ENCODE measurements around the gene DGKB.

DGKB gene

DNA sequence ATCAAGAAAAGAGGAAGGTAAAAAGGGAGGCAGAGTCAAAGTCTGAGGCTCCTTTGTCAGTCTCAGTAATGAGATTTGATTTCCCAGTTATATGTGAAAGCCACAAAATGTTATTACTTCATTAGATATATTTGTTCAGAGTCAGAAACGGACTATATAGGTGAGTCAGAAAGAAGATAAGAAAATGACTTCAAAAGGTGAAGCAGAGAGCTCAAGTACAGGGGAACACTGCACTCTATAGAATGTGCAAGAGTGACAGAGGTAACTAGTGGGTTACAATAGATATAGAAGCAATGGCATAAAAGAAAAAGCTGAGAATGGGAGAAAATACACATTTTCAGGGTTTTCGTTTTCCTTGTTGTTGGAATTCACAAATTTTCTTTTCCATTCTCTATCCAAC, 43.3 kb downstream of the DGKB start:
- Histone ChIP-seq H3K27ac (ENCODE audit: low read length) (no peak overlapping the region), H3K9me3 (ENCODE audit: control insufficient read depth, low read depth, low read length) (no peaks in the 10 kb centered on the region), H3K9ac (ENCODE audit: low read length) (no peak overlapping the region), H3K27me3 (ENCODE audit: control insufficient read depth, insufficient read depth, low read length) (no peaks in the 10 kb centered on the region), H3K36me3 (ENCODE audit: control insufficient read depth, low read depth, low read length) (no peaks in the 10 kb centered on the region), H3K4me3 (ENCODE audit: low read length) (no peak overlapping the region), H3K4me1 (ENCODE audit: control insufficient read depth, low read depth, low read length) (no peaks in the 10 kb centered on the region)

DNA sequence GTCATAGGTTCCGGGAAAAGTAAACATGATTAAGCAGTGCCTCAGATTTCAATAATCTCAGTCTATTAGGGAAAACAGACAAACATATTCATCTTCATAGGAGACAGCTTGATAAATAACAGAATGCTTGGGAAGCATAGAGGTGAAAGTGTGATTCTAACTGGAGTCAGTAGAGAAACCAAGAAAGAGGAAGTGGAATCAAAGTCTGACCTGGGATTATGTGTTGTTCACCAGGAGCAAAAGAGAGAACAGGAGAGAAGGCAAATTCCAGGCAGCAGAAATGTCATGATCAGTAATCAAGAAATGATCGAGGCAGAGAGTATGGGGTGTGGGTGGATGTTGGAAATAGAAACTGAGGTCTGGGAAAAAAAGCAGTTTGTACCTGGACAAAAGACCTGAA, 43.7 kb downstream of the DGKB start:
- no peak overlapping the region for H3K9ac ChIP-seq (ENCODE audit: low read length)
- H3K9me3 ChIP-seq (ENCODE audit: control insufficient read depth, low read depth, low read length), result no peaks in the 10 kb centered on the region
- no peaks in the 10 kb centered on the region for H3K4me1 ChIP-seq (ENCODE audit: control insufficient read depth, low read depth, low read length)
- H3K27me3 ChIP-seq (ENCODE audit: control insufficient read depth, insufficient read depth, low read length), result no peaks in the 10 kb centered on the region
- no peaks in the 10 kb centered on the region for H3K36me3 ChIP-seq (ENCODE audit: control insufficient read depth, low read depth, low read length)
- no peak overlapping the region for H3K27ac ChIP-seq (ENCODE audit: low read length)
- H3K4me3 ChIP-seq (ENCODE audit: low read length), result no peak overlapping the region

DNA sequence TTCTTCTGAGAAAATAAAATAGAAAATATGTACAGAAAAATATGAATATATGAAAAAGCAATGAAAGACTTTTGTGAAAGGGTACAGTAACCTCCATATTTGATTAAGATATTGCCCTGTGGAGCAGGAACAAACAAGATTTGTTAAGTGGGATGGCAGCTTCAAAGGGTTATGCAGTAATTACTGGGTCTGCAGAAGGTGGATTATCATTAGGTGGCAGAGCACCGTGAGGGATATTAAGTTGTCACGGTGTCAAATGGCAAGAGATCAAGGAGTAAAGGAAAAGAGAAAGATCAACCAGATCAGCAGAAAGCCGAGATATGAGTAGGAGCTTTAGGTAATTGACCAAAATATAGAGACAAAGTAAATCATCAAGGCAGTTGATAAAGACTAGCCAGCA, 44.1 kb downstream of the DGKB start:
- Histone ChIP-seq H3K27ac (ENCODE audit: low read length) (no peak overlapping the region), H3K27me3 (ENCODE audit: control insufficient read depth, insufficient read depth, low read length) (no peaks in the 10 kb centered on the region), H3K4me1 (ENCODE audit: control insufficient read depth, low read depth, low read length) (no peaks in the 10 kb centered on the region), H3K9ac (ENCODE audit: low read length) (no peak overlapping the region), H3K36me3 (ENCODE audit: control insufficient read depth, low read depth, low read length) (no peaks in the 10 kb centered on the region), H3K4me3 (ENCODE audit: low read length) (no peak overlapping the region), H3K9me3 (ENCODE audit: control insufficient read depth, low read depth, low read length) (no peaks in the 10 kb centered on the region)

DNA sequence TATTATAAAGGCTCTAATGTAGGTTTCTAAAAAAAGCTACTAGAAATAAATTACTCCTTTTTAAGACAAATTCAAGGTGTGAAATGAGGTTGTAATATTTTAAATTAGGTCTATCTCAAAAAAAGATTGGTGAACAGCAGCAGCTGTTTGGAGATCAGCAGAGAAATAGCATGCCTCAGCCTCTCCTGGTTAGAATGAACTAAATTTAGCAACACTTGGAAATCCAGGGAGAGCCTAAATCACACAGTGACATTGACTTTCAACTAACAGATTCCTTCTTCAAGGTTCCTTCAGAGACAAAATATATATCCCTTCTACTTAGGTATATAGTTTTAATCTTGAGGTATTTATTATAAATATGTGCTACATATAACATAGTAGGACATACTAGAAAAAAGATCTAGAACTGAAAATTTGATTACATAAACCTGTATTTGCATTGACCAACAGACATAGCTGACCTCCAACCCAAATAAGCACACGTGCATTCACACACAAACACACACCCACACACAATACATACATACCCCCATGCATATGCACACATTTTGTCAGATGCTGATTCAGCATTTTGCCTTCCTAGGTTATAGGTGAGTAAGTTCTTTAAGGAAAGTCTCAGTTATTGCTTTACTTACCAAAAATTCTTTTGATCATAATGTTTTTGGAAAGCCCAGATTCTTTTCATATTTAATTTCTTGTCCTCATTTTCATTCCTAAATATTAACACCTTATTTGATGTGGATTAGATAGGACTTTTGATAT, 47.3 kb downstream of the DGKB start:
- H3K9me3 ChIP-seq (ENCODE audit: control insufficient read depth, low read depth, low read length), result no peaks in the 10 kb centered on the region
- no peak overlapping the region for H3K27ac ChIP-seq (ENCODE audit: low read length)
- no peaks in the 10 kb centered on the region for H3K27me3 ChIP-seq (ENCODE audit: control insufficient read depth, insufficient read depth, low read length)
- no peaks in the 10 kb centered on the region for H3K4me1 ChIP-seq (ENCODE audit: control insufficient read depth, low read depth, low read length)
- H3K9ac ChIP-seq (ENCODE audit: low read length), result no peak overlapping the region
- H3K36me3 ChIP-seq (ENCODE audit: control insufficient read depth, low read depth, low read length), result no peaks in the 10 kb centered on the region
- H3K4me3 ChIP-seq (ENCODE audit: low read length), result no peak overlapping the region

DNA sequence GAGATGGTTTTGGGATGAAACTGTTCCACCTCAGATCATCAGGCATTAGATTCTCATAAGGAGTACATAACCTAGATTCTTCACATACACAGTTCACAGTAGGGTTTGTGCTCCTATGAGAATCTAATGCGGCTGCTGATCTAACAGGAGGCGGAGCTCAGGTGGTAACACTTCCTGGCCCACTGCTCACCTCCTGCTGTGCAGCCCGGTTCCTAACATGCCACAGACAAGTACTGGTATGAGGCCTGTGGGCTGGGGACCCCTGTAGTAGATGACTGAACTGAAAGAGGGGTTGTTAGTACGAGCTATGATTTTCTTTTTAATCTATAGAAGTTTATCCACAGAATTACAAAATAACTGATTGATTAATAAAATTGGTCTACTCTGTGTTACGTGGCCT, 48.1 kb downstream of the DGKB start:
- H3K27ac ChIP-seq (ENCODE audit: low read length), result no peak overlapping the region
- no peaks in the 10 kb centered on the region for H3K9me3 ChIP-seq (ENCODE audit: control insufficient read depth, low read depth, low read length)
- H3K9ac ChIP-seq (ENCODE audit: low read length), result no peak overlapping the region
- no peaks in the 10 kb centered on the region for H3K4me1 ChIP-seq (ENCODE audit: control insufficient read depth, low read depth, low read length)
- no peak overlapping the region for H3K4me3 ChIP-seq (ENCODE audit: low read length)
- H3K27me3 ChIP-seq (ENCODE audit: control insufficient read depth, insufficient read depth, low read length), result no peaks in the 10 kb centered on the region
- no peaks in the 10 kb centered on the region for H3K36me3 ChIP-seq (ENCODE audit: control insufficient read depth, low read depth, low read length)

DNA sequence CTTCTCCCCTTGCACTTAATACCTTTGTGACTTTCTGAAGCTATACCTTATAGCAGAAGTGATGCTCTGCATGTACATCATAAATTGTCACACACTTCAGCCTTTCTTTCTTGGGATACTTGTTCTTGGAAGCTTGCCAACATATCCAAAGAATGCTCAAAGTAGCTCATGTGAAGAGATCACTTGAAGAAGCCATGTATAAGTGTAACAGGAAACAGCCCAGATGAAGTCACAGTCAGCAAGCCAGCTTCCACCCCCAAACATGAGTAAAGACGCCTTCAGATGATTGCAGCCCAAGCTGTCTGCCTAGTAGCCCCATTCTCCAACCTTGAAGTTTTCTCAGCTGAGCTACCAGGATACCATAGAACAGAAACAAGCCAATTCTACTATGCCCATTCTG, 50.9 kb downstream of the DGKB start:
- peaks cover under 1% of the 10 kb centered on the region for H3K4me1 ChIP-seq (ENCODE audit: control insufficient read depth, low read depth, low read length)
- no peaks in the 10 kb centered on the region for H3K27me3 ChIP-seq (ENCODE audit: control insufficient read depth, insufficient read depth, low read length)

DNA sequence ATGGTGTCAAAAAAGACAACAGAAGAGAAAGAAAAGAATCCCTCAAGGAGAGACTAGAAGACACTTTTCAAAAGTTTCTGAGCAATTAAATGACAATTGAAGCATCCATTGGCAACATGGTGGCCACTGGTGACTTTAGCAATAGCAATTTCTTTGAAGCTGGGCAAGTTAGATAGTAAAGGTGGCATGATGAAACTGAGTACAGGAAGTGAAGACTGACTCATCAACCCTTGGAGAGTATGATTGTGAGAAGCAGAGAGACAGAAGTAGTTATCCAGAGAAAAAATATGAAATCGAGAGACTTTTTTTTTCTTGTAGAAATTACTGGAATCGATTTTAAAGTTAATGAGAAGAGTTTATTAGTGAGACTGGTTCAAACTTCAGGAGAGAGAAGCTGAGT, 52.5 kb downstream of the DGKB start:
- Histone ChIP-seq H3K9ac (ENCODE audit: low read length) (no peak overlapping the region), H3K9me3 (ENCODE audit: control insufficient read depth, low read depth, low read length) (no peaks in the 10 kb centered on the region), H3K36me3 (ENCODE audit: control insufficient read depth, low read depth, low read length) (no peaks in the 10 kb centered on the region), H3K27me3 (ENCODE audit: control insufficient read depth, insufficient read depth, low read length) (no peaks in the 10 kb centered on the region), H3K4me1 (ENCODE audit: control insufficient read depth, low read depth, low read length) (peaks cover 13% of the 10 kb centered on the region), H3K4me3 (ENCODE audit: low read length) (no peak overlapping the region), H3K27ac (ENCODE audit: low read length) (no peak overlapping the region)

More for the DNA sequence above, 50.9 kb downstream of the DGKB start:
- no peak overlapping the region for H3K27ac ChIP-seq (ENCODE audit: low read length)
- no peaks in the 10 kb centered on the region for H3K36me3 ChIP-seq (ENCODE audit: control insufficient read depth, low read depth, low read length)
- no peaks in the 10 kb centered on the region for H3K9me3 ChIP-seq (ENCODE audit: control insufficient read depth, low read depth, low read length)
- H3K4me3 ChIP-seq (ENCODE audit: low read length), result no peak overlapping the region
- H3K9ac ChIP-seq (ENCODE audit: low read length), result no peak overlapping the region

DNA sequence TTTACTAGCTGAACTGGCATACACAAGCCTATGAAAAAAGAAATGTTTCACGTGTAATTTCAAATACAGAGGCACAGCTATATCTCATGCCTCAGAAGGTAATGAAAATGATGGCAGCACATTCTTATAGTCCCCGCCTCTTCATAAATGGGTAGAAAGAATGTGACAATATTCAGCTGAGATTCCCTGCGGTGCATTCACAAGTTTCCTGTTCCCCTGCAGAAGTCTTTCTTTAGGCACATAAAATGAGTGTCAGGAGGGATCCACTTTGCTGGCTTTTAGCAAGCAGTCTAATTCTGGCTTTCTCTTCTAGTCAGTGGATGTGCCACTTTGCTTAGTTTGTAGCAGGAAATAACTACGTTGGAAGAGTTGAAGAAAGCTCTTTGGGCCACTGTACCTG, 56.1 kb downstream of the DGKB start:
- H3K9me3 ChIP-seq (ENCODE audit: control insufficient read depth, low read depth, low read length), result no peaks in the 10 kb centered on the region
- peaks cover 13% of the 10 kb centered on the region for H3K4me1 ChIP-seq (ENCODE audit: control insufficient read depth, low read depth, low read length)
- H3K27me3 ChIP-seq (ENCODE audit: control insufficient read depth, insufficient read depth, low read length), result no peaks in the 10 kb centered on the region
- no peak overlapping the region for H3K27ac ChIP-seq (ENCODE audit: low read length)
- no peak overlapping the region for H3K4me3 ChIP-seq (ENCODE audit: low read length)
- H3K9ac ChIP-seq (ENCODE audit: low read length), result no peak overlapping the region
- H3K36me3 ChIP-seq (ENCODE audit: control insufficient read depth, low read depth, low read length), result no peaks in the 10 kb centered on the region

DNA sequence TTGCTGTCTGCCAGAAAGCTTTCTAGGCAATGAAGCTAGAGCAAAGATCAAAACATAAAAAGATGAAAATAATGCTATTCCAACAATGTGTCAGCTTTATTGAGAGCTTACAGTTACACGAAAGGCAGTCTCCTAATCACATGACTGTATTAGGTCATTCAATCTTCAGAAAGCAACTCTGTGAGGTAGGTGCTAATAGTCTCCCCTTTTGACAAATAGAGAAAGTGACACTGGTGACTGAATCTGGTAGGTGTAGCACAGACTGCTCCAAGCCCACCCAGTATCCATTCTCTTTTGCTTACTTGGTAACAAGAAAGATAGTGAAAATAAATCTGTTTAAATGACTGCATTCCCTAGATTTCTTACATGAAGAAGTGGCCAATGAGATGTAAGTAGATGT, 58.8 kb downstream of the DGKB start:
- H3K27me3 ChIP-seq (ENCODE audit: control insufficient read depth, insufficient read depth, low read length), result no peaks in the 10 kb centered on the region
- H3K9ac ChIP-seq (ENCODE audit: low read length), result no peak overlapping the region
- no peaks in the 10 kb centered on the region for H3K36me3 ChIP-seq (ENCODE audit: control insufficient read depth, low read depth, low read length)

DNA sequence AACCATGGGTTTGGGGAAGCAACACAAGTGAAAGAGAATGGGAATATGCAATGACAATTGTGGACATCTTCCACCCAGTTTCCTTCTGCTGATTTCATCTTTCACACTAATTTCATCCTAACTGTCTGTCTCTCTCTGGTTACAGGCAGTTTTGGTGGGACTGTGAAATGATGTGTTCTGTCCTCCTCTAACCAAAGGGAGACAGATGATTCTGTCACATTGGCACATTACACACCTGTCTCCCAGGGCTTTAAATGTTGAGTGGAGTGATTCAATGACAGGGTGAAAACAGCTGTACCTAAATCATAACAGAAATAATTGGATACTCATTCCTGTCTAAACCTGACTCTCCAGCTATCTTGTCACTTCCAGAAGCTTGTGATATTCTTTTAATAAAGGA, 60.0 kb downstream of the DGKB start:
- Histone ChIP-seq H3K9me3 (ENCODE audit: control insufficient read depth, low read depth, low read length) (no peaks in the 10 kb centered on the region), H3K9ac (ENCODE audit: low read length) (no peak overlapping the region), H3K27ac (ENCODE audit: low read length) (no peak overlapping the region), H3K36me3 (ENCODE audit: control insufficient read depth, low read depth, low read length) (no peaks in the 10 kb centered on the region), H3K4me3 (ENCODE audit: low read length) (no peak overlapping the region), H3K27me3 (ENCODE audit: control insufficient read depth, insufficient read depth, low read length) (no peaks in the 10 kb centered on the region), H3K4me1 (ENCODE audit: control insufficient read depth, low read depth, low read length) (peaks cover 16% of the 10 kb centered on the region)

More for the DNA sequence above, 58.8 kb downstream of the DGKB start:
- Histone ChIP-seq H3K27ac (ENCODE audit: low read length) (no peak overlapping the region), H3K4me3 (ENCODE audit: low read length) (no peak overlapping the region), H3K9me3 (ENCODE audit: control insufficient read depth, low read depth, low read length) (no peaks in the 10 kb centered on the region), H3K4me1 (ENCODE audit: control insufficient read depth, low read depth, low read length) (peaks cover 13% of the 10 kb centered on the region)

DNA sequence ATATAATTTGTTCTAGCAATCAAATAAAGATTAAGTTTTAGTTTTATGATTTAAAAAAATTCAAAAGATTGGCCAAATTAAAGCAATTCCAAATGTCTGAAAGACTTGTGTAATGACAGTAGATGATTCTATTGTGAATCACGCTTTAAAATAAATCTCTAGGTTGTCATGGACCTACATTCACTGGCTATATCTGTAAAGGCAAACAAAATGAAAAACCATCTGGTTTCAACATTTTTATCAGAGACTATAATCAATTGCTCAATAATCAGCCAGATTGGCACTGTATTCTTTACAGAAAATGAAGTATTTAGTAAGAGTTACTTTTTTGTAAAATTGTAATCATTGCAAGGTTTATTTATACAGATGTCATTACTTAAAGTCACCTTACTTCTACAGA, 60.7 kb downstream of the DGKB start:
- no peaks in the 10 kb centered on the region for H3K36me3 ChIP-seq (ENCODE audit: control insufficient read depth, low read depth, low read length)
- H3K4me3 ChIP-seq (ENCODE audit: low read length), result no peak overlapping the region
- H3K4me1 ChIP-seq (ENCODE audit: control insufficient read depth, low read depth, low read length), result peaks cover 21% of the 10 kb centered on the region
- H3K9ac ChIP-seq (ENCODE audit: low read length), result no peak overlapping the region
- H3K27ac ChIP-seq (ENCODE audit: low read length), result no peak overlapping the region
- H3K27me3 ChIP-seq (ENCODE audit: control insufficient read depth, insufficient read depth, low read length), result no peaks in the 10 kb centered on the region
- no peaks in the 10 kb centered on the region for H3K9me3 ChIP-seq (ENCODE audit: control insufficient read depth, low read depth, low read length)

DNA sequence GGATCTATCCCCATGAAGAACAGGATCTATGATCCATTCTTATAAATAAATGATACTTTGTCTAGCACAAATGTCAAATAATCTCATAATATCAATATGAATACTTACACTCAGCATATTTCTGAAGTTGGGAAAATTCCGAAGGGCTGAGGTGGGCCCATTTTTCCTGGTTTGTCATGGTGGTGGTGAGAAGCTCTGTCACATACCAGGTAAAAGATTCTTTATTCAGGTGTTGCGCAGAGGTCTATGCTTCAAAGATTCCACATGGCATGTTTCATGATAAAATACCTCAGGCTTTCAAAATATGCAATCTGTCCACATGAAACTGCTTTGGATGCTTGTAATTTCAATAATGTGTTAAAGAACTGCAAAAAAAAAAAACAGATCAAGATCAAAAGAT, 61.5 kb downstream of the DGKB start:
- H3K36me3 ChIP-seq (ENCODE audit: control insufficient read depth, low read depth, low read length), result no peaks in the 10 kb centered on the region
- no peak overlapping the region for H3K27ac ChIP-seq (ENCODE audit: low read length)
- no peak overlapping the region for H3K9ac ChIP-seq (ENCODE audit: low read length)
- H3K9me3 ChIP-seq (ENCODE audit: control insufficient read depth, low read depth, low read length), result no peaks in the 10 kb centered on the region
- H3K4me3 ChIP-seq (ENCODE audit: low read length), result no peak overlapping the region
- no peaks in the 10 kb centered on the region for H3K27me3 ChIP-seq (ENCODE audit: control insufficient read depth, insufficient read depth, low read length)
- peaks cover 21% of the 10 kb centered on the region for H3K4me1 ChIP-seq (ENCODE audit: control insufficient read depth, low read depth, low read length)
